ENCODE results near the gene MLST8. TPM values are rescaled to one million over a fixed set of nuclear protein-coding genes. Genes with fewer than 3 reads are reported as not detected.

Gene MLST8
- total RNA-seq, 1 donor from 2014 or later, result 15.3 TPM

DNA sequence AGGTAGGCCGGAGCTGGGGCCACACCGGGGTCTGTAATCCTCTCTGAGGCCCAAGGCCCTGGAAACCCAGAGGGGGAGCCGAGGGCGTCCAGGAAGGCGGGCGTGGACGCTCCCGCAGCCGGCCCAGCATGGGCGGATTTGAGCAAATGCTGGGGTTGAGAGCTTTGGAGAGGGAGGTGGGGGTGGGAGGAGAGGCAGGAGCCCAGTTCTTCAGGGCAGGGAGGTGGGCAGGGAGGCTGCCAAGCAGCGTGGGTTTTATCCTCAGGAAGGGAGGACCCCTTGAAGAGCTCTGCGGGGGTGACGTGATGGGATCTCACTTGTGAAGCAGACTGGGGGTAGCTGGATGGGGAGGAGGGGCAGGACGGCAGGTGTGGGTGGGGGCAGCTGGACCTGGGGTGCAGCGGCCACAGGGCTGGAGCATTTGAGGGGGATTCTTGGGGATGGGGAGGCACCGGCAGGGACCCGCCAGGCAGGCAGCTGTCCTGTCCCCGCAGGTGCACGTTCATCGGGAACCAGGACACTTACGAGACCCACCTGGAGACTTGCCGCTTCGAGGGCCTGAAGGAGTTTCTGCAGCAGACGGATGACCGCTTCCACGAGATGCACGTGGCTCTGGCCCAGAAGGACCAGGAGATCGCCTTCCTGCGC is 32.4 kb upstream of the MLST8 start:
- DNase-seq (ENCODE audit: low read depth in 2 of 2), result no peak

DNA sequence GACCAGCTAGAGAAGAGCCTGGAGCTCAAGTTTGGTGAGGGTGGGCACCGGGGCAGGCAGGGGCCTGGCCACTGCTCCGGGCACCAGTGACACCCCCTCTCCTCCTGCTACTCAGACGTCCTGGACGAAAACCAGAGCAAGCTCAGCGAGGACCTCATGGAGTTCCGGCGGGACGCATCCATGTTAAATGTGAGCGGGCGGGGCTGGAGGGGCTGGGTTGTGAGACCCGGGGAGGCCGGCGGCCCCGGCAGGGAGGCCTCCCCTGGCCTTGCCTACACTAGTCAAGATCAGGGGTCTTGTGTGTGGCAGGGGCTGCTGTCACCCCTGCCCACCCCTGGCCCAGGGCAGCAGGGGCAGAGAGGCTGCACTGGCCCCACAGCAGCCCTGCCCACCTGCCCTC is 31.9 kb upstream of the MLST8 start:
- DNase-seq (ENCODE audit: low read depth in 2 of 2), result no peak

DNA sequence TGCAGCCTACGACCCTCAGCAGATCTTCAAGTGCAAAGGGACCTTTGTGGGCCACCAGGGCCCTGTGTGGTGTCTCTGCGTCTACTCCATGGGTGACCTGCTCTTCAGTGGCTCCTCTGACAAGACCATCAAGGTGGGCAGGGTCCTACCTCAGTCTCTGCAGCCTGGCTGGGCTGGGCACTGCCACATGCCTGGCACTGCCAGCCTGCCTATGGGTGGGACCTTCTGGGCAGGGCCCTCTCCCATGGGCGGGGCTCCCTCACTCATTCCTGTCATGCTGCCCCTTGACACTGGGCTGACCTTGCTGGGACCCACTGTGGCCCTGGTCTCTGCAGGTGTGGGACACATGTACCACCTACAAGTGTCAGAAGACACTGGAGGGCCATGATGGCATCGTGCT is 31.3 kb upstream of the MLST8 start:
- DNase-seq (ENCODE audit: low read depth in 2 of 2), result no peak

DNA sequence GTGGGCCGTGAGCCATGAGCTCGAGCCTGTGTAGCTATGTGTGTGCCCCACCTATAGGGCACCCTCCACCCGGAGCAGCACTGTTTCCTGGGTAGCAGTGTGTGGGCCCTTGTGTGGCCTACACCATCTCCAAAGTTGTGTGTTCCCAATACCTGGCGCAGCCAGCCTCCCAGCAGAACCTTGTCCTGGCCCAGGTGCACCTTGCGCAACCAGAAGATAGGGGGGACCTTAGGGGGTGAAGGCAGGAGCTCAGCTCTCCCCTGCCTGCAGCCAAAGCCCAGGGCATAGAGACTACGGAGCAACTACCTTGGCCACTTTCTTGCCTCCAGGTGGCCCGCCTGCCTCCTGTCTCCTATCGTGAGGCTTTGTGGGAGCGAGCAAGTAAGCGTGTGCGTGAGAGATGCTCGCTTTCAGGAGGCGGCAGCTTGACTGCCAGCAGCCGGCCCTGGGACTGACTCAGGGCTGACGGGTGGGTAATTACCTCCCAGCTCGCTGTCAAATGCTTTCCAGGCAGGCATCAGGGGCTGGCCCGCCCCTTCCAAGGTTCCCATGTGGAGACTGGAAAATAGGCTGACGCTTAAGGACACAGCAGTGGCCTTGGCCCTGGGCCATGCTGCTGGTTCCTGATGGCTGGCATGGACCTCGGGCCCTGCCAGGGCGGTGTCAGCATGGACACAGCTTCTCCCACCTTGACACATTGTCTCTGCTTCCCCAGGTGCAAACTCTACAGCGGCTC is 30.7 kb upstream of the MLST8 start:
- no peak for DNase-seq (ENCODE audit: low read depth in 2 of 2)

DNA sequence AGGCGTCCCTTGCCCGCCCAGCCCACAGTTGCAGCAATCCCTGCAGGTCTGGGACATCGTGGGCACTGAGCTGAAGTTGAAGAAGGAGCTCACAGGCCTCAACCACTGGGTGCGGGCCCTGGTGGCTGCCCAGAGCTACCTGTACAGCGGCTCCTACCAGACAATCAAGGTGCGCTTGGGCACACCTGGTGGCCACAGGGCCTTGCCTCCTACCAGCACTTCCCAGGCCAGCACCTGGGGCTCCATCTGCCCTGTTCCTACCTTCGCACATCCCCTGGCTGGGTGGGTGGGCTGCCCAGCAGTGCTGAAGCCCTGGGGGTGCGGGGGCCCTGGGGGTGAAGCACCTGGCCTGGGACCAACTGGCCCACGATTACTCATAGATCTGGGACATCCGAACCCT is 29.8 kb upstream of the MLST8 start:
- DNase-seq (ENCODE audit: low read depth in 2 of 2), result no peak

DNA sequence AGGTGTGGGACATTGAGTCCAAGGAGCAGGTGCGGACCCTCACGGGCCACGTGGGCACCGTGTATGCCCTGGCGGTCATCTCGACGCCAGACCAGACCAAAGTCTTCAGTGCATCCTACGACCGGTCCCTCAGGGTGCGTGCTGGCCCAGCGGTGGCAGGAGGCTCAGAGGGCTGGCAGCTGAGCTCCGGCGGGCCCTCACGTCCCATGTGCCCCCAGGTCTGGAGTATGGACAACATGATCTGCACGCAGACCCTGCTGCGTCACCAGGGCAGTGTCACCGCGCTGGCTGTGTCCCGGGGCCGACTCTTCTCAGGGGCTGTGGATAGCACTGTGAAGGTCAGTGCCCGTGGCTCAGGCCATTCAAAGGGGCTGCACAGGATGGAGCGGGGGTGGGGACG is 29.2 kb upstream of the MLST8 start:
- no peak for DNase-seq (ENCODE audit: low read depth in 2 of 2)

DNA sequence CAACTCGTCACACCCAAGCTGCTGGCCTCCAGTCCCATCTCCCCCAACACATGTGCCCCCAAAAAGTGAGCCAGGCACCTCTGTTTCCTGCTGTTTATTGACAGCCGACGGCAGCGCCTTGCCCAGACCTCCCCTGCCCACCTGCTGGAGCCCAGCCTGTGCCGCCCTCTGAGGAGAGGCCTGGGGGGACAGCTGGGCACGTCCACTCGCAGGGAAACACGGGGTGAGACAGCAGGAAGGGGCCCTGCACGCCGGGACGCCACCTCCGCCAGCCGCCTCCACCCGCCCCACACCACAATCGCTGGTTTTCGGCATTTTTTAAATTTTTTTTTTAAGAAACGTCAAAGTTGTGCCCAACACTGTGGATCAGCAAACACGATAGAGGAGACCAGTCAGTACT is 28.2 kb upstream of the MLST8 start:
- DNase-seq (ENCODE audit: low read depth in 2 of 2), result no peak

DNA sequence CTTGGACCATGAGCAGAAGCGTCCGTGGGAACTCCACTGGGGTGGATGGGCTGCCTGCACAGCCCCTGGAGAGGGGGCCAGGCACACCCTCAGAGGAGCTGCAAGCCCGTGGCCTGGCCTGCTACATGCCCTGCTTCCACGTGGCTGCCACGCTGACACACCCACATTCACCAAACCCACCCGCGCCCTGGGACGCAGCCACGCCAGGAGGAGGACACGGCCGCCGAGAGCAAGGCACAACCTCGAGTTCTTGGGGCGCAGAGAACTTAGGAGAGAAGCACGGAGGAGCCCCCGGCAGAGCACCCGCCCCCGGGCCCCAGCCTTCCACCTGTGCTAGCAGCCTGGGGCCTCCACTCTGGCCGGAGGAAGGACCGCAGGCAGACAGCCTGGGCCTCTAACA is 27.7 kb upstream of the MLST8 start:
- DNase-seq (ENCODE audit: low read depth in 2 of 2), result no peak

DNA sequence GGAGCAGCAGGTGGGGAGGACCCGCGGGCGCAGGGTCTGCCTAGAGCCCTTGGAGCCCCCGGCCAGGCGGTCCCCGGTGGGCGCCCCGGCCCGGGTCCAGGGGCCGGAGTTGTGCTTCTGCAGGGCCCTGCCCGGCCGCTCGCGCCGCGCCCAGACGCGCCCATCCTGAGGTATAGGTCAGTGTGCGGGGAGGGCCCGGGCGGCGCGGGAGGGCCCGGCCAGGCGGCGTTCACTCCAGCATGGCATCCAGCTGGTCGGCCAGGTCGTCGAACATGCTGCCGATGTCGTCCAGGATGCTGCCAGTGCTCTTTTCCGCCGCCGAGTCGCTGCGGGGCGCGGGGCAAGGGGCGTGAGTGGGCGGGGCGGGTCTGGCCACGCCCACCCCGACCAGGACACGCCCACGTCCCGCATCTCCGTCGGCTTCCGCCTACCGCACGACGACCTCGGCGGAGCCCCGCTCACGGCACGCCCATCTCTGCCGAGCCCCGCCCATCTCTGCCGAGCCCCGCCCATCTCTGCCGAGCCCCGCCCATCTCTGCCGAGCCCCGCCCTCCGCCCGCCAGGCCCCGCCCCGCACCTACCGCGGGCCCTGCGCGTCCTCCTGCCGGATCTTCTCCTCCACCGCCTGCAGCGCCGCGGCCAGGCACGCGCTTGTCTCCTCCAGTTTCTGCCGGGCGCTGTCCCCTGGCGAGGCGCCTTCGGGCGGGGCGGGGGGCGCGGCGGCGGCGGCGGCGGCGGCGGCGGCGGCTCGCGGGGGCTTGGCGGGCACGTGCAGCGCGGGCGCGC is 26.7 kb upstream of the MLST8 start:
- DNase-seq (ENCODE audit: low read depth in 2 of 2), result peak in 1 of 2 donors; percentile 67

DNA sequence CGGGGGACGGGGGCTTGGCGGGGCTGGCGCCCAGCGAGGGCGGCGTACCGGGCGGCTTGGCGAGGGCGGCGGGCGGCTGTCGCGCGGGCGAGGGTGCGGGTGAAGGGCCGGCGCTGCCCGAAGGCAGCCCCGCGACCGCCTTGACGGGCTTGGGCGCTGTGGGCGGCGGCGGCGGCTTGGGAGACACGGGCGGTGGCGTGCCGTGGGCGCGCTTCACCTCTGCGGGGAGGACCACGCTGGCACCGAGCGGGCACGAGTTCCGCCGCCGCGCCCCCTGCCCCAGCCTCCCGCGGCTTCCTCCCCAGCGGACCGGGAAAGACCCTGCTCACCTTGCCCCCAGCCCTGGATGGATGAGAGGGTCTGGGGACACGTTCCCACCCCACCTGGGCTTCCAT is 26.1 kb upstream of the MLST8 start:
- DNase-seq (ENCODE audit: low read depth in 2 of 2), result no peak

DNA sequence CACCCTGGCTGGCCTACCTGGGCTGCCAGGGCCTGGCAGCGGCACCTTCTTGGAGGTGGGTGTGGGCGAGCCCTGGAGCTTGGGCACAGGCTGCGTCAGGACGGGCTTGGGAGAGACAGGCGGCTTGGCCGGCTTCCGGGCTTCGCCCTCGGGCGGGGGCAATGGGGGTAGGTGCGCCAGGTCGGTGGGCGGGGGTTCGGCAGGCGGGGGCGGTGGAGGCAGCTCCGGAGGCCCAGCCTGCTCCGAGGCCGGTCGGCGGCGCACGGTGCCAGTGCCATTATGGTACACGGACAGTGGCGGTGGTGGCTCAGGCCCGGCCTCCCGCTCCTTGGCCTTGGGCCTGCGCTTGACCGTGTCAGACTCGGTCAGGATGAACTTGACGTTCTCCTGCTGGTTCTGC is 25.7 kb upstream of the MLST8 start:
- no peak for DNase-seq (ENCODE audit: low read depth in 2 of 2)

DNA sequence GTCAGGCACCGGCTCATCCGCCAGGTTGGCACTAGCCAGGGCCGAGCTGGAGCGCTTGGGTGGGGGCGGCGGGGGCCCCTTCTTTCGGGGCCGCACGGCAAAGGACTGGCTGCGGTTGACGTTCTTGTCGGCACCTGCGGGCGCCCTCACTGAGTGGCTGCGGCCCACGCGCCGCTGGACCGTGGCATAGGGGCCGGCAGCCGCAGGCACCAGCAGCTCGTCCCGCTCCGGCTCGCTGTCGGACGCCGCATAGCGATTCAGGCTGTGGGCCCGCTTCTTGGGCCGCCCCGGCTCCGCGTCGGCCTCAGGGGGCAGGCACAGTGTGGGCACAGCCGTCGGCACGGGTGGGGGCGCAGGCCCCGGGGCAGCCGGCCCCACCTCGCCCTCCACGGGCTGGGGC is 24.8 kb upstream of the MLST8 start:
- DNase-seq (ENCODE audit: low read depth in 2 of 2), result no peak

DNA sequence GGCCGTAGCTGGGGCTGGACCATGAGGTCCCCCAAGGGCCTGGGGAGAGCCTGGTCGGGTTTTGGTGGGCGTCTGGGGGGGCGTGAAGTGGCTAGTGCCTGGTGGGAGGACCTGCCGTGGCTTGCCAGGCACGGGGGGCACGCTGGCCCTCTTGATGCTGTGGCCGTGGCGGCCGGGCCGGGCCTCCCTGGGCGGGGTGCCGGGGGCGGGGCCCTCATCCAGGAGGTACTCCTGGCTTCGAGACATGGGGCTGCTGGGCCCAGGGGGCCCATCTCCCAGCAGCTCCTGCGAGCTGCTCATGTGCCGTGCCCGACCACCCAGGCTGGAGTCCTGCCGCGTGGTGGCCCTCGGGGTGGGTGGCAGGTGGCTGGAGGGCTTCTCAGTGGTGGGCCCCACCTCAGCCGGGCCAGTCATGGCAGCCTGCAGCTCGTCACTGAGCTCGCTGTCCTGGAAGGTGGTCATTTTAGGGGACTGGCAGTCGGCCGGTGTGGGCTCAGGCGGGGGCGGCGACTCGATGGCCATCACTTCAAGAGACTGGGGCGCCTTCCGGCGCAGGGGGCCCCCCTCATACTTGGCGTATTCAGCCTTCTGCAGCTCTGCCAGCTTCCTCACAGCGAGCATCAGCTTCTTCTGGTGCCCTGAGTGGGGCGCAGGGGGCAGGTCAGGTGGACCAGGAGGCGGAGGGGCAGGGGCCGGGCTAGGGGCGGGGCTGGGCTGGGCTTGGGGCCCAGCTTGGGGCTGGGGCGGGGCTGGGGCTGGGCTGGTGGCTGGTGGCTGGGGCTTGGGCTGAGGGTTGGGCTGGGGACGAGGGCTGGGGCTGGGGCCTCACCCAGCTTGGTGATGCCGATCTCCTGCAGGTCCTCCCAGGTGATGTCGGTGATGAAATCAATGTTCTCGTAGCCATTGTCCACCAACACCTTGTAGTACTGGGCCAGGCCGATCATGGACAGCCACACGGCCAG is 24.0 kb upstream of the MLST8 start:
- no peak for DNase-seq (ENCODE audit: low read depth in 2 of 2)

DNA sequence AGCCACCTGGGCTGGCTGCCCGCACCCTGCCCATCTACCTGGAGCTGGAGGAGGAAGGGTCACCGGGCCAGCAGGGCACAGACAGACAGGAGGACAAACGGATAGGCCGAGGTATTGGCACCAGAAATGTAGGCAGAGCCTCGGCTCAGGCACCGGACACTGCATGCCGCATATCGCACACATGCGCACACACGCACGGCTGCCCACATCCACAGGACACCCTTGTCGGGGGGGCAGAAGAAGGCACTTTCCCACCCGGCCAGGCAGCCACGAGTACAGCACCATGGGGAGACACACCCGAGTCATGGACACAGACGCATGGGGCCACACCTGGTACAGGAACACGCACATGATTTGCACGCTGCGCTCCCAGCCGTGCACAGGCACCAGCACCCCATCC is 23.3 kb upstream of the MLST8 start:
- no peak for DNase-seq (ENCODE audit: low read depth in 2 of 2)

DNA sequence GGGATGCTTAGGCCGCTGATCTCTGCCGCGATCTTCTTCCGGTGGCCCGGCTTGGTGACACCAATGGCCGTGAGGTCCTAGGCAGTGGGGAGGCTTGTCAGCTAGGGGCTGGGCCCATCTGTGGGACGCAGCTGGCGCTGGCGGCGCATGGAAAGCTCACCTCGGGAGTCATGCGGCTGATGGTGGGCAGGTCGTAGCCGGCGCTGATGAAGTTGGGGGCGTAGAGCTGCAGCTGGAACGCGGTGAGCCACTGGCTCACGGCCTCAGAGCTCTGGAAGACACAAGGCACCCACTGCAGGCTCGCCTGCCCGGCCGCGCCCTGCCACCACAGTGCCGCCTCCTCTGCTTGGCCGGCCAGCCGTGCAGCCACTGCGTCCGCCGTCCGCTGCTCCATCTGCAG is 21.6 kb upstream of the MLST8 start:
- DNase-seq (ENCODE audit: low read depth in 2 of 2), result no peak

DNA sequence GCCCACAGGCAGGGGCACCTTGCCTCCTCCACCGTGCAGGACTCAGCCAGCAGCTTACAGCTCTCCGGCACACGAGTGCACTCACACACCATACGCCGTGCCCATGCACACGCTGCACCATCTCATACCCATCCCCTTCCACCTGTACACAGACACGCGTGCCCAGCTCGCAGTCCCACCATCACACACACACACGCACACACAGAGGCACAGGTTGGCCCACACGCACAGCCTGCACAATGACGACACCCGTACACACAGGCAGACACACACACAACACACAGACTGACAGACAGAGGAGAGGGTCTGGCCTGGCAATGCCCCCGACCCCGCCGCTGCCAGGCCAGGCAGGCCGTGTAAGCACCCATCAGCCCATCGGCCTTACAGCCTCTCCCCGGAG is 20.9 kb upstream of the MLST8 start:
- no peak for DNase-seq (ENCODE audit: low read depth in 2 of 2)

DNA sequence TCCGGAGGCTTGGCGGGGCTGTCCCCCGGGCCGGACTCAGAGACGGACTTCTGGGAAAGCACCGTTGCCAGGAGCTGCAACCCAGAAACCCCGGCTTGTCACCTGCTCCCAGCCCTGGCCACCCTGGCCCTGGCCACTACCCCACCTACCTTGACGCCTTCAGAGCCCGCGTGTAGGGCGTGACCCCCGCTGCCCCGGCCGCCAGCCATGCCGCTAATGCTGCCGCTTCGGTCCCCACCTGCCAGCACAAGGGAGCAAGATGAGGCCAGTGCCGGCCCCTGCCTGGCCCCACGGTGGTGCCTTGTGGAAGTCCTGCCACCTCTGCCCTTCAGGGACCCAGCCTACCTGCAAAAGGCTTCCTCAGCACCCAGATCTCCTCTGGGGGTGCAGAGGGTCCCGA is 20.3 kb upstream of the MLST8 start:
- no peak for DNase-seq (ENCODE audit: low read depth in 2 of 2)

DNA sequence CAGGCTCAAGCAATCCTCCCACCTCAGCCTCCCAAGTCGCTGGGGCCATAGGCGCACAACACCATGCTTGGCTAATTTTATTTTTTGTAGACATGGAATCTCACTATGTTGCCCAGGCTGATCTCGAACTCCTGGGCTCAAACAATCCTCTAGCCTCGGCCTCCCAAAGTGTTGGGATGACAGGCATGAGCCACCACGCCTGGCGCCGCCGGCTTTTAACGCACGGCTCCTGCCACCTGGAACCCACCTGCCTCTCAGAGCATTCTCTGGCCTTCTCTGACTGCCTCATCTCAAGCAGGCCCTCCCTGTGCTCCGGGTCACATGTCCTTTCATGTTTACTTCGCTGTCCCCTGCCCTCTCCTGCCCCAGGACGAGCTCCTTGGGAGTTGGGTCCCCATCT is 19.2 kb upstream of the MLST8 start:
- DNase-seq (ENCODE audit: low read depth in 2 of 2), result no peak

DNA sequence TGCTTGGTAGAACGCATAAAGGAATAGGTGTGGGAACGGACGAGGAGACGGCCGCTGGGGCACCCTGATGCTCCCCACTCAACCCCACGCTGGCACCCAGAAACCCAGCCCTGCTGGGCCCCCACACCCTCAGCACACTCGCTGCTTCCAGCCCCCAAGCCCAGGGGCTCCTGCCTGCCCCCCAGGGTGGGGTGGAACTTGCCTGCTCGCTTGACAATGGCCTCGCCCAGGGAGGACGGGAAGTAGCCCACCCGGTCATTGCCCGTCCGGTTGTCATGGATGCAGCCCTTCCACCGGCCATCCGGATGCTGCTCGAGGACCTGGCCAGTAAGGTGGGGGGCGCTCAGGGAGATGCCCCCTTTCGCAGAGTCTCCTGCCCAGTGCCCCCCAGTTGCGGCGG is 18.7 kb upstream of the MLST8 start:
- DNase-seq (ENCODE audit: low read depth in 2 of 2), result no peak

DNA sequence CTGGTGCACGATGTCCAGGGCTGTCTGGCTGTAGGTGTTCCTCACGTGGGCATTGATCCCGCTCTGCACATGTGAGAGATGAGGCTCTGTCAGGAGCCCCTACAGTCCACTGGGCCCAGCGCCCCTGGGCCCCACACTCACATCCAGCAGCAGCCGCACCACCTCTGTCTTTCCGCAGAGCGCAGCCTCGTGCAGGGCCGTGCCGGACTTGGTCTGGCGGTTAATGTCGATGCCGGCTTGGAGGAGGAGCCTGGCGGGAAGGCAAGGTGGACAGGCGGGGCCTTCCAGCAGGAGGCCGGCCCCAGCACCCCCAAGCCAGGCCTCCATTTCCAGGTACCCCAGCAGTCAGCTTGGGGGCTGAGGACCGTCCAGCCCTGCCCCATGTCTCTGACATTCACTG is 18.0 kb upstream of the MLST8 start:
- no peak for DNase-seq (ENCODE audit: low read depth in 2 of 2)

DNA sequence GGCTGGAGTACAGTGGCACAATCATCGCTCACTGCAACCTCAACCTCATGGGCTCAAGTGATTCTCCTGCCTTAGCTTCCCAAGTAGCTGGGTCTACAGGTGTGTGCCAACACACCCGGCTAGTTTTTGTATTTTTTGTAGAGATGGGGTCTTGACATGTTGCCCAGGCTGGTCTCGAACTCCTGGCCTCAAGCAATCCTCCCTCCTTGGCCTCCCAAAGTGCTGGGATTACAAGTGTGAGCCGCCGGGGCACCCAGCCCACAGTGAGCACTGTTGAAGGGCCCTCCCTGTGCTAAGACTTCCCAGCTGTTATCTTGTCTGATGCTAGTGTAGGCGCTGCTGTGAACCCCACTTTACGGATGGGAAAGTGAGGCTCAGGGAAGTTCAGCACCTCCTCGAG is 16.9 kb upstream of the MLST8 start:
- no peak for DNase-seq (ENCODE audit: low read depth in 2 of 2)

Data from dermis microvascular lymphatic vessel endothelial cell (primary cell).